WERI-Rb-1 (cell line): ENCODE measurements around the gene CS.
"Not testable (repeated sequence)": the region's sequence is repeated elsewhere in the genome, so short reads cannot be mapped to it uniquely, and the experiment has no call there.

Source experiments
- DNase-seq: peaks from one replicate; pipeline ENCODE4 v3.0.0-alpha.2; 2020
- H3K27ac ChIP-seq: fragments of 250-450 bp; sonication (Bioruptor Pico); 2 replicates; pipeline ENCODE4 v1.5.1; 2020; ENCODE audit warnings: mild to moderate bottlenecking, moderate library complexity
- H3K27me3 ChIP-seq: fragments of 250-450 bp; sonication (Bioruptor Pico); 2 replicates; pipeline ENCODE4 v1.5.1; 2021; ENCODE audit warnings: mild to moderate bottlenecking, low read depth, moderate library complexity; ENCODE audit not compliant: insufficient read depth, severe bottlenecking
- H3K36me3 ChIP-seq: fragments of 250-450 bp; sonication (Bioruptor Pico); 2 replicates; pipeline ENCODE4 v1.5.1; 2020; ENCODE audit warnings: mild to moderate bottlenecking, moderate library complexity
- H3K4me3 ChIP-seq: 2 replicates; pipeline ENCODE4 v1.5.1; 2011; ENCODE audit warnings: low read depth, mild to moderate bottlenecking, control low read depth, low read length
- H3K9me3 ChIP-seq: fragments of 250-450 bp; sonication (Bioruptor Pico); 2 replicates; pipeline ENCODE4 v1.5.1; 2021; ENCODE audit warnings: mild to moderate bottlenecking, moderate library complexity; ENCODE audit not compliant: severe bottlenecking
- TF ChIP-seq, protein P1 (sequence below): IDR thresholded peaks from 2 replicates; pipeline ENCODE4 v1.5.1; 2011; ENCODE audit warnings: low read depth, mild to moderate bottlenecking, control low read depth, inconsistent platforms, low read length

The CS gene

GRCh38 chr12:56326126-56326525 lies 26.0 kb upstream of the CS start:
- Histone ChIP-seq H3K9me3 (no peaks in the 10 kb centered on the region), H3K27me3 (no peaks in the 10 kb centered on the region), H3K4me3 (no peak overlapping the region), H3K27ac (no peak overlapping the region), H3K36me3 (peaks cover 51% of the 10 kb centered on the region)
- TF ChIP-seq, protein P1, sequence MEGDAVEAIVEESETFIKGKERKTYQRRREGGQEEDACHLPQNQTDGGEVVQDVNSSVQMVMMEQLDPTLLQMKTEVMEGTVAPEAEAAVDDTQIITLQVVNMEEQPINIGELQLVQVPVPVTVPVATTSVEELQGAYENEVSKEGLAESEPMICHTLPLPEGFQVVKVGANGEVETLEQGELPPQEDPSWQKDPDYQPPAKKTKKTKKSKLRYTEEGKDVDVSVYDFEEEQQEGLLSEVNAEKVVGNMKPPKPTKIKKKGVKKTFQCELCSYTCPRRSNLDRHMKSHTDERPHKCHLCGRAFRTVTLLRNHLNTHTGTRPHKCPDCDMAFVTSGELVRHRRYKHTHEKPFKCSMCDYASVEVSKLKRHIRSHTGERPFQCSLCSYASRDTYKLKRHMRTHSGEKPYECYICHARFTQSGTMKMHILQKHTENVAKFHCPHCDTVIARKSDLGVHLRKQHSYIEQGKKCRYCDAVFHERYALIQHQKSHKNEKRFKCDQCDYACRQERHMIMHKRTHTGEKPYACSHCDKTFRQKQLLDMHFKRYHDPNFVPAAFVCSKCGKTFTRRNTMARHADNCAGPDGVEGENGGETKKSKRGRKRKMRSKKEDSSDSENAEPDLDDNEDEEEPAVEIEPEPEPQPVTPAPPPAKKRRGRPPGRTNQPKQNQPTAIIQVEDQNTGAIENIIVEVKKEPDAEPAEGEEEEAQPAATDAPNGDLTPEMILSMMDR, result no peak
- DNase-seq, result no peak

DNA sequence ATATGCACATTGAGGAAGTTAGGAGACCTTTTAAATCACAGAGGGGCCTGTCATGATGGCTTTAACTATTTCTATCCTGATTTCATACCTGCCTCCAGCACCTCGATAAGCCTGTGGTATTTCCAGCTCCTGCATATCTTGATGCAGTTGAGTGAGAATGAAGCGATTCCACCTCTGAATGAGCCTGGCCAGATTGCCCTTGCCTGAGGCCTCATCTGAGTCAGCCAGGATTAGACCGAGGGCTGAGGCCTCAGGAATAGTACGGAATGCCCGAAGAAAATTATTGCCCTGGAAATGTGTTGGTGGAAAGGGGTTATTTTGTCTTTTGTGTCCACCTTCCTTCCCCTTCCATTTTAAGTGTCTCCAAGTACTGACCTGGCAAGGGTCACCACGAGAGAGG lies 24.1 kb upstream of the CS start:
- Histone ChIP-seq H3K36me3 (peaks cover 62% of the 10 kb centered on the region), H3K27ac (no peak overlapping the region)

GRCh38 chr12:56321610-56322009 lies 21.5 kb upstream of the CS start:
- H3K27ac ChIP-seq, H3K9me3 ChIP-seq, H3K27me3 ChIP-seq, H3K4me3 ChIP-seq, DNase-seq: not testable (repeated sequence)
- peaks cover 61% of the 10 kb centered on the region for H3K36me3 ChIP-seq

More for the DNA sequence above, 24.1 kb upstream of the CS start:
- no peak for DNase-seq
- H3K9me3 ChIP-seq, result no peaks in the 10 kb centered on the region
- H3K27me3 ChIP-seq, result no peaks in the 10 kb centered on the region
- H3K4me3 ChIP-seq, result no peak overlapping the region
- TF ChIP-seq, protein P1, result no peak

DNA sequence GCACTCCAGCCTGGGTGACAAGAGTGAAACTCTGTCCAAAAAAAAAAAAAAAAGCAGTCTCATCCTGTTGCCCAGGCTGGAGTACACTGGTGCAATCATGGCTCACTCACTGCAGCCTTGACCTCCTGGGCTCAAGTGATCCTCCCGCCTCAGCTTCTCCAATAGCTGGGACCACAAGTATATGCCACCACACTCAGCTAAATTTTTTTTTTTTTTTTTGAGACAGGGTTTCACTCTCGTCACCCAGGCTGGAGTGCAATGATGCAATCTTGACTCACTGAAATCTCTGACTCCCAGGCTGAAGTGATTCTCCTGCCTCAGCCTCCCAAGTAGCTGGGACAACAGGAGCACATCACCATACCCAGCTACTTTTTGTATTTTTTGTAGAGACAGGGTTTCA lies 20.9 kb upstream of the CS start:
- H3K27ac ChIP-seq, result no peak overlapping the region
- TF ChIP-seq, protein P1, result no peak
- H3K36me3 ChIP-seq, result peaks cover 56% of the 10 kb centered on the region
- no peak for DNase-seq
- H3K4me3 ChIP-seq, result no peak overlapping the region
- no peaks in the 10 kb centered on the region for H3K27me3 ChIP-seq
- H3K9me3 ChIP-seq, result no peaks in the 10 kb centered on the region

DNA sequence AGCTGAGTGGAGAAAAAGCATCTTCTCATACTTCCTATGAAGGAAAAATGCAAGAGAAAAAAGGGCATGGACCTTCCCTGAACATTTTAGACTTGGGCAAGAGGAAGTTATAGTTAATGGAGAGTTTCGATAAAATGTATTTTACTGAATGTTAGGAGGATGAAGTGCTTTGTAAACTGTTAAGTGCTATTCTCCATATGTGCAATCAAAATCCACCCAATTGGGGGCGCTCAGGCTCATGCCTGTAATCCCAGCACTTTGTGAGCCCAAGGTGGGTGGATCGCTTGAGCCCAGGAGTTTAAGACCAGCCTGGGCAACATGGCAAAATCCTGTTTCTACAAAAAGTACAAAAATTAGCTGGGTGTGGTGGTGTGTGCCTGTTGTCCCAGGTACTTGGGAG lies 17.5 kb upstream of the CS start:
- peak; percentile 19 for DNase-seq
- H3K27me3 ChIP-seq, result no peaks in the 10 kb centered on the region
- TF ChIP-seq, protein P1, result peak; percentile 13; the same call in 1 of the 2 replicates
- peaks cover 43% of the 10 kb centered on the region for H3K36me3 ChIP-seq
- no peak overlapping the region for H3K4me3 ChIP-seq
- H3K9me3 ChIP-seq, result no peaks in the 10 kb centered on the region
- H3K27ac ChIP-seq, result no peak overlapping the region

DNA sequence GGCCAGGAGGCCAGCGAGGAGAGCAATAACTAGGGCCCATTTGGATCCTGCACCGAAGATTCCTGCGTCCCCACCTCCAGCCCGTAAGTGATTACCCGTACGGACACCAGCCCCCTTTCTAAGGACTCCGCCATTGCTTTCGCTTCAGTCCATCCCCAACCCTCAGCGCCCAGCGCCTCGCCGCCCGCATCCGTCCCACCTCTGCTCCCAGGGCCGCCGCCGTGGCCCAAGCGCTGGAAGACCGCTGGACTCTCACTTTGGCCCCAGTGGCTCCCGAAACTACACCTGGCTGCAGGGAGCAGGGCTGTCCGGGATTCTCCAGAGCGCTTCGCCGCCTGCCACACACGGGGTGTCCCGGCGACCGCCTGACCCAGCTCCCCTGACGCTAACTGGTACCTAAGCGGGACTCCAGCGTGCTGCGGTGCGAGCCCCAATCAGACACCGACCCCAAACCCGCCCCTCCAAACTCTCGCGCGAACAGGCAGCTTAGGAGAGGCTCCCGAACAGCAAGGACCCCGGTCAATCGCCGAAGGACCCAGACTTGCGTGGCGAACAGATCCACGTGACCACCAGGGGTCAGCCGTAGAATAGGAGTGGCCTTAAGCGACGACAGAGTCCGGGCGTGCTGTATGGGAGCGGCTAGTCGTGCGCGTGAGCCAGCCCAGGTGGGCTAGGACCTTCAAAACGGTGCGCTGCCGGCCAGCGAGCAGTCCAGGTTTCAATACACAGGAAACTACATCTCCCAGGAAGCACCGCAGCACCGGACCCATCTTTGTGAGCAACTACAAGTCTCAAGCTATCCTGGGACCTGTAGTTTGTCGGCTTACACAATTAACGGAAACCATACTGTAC lies 15.7 kb upstream of the CS start, which contains the start of gene CNPY2:
Gene CNPY2 (minus strand): TSS at position 367 of the 852 bp plus-strand sequence. CDS start 771 bp downstream, outside the sequence.
- TF ChIP-seq, protein P1, result peak; percentile 41; the same call in 1 of the 2 replicates
- Histone ChIP-seq H3K4me3 (peak within 1 kb of the TSS; percentile 89), H3K36me3 (peaks cover 45% of the 10 kb centered on the region), H3K9me3 (no peaks in the 10 kb centered on the region), H3K27me3 (no peaks in the 10 kb centered on the region), H3K27ac (peak within 1 kb of the TSS; percentile 79)
- DNase-seq, result peak; percentile 99
